HG03439 (cell line): ENCODE measurements around the gene SLC19A1.

Experiments used
- ATAC-seq: cut with Tn5 transposase; IDR thresholded peaks from one replicate; pipeline ENCODE4 v1.9.1; 2021; ENCODE audit warnings: mild to moderate bottlenecking, moderate library complexity; ENCODE audit not compliant: unreplicated experiment

The SLC19A1 gene

DNA sequence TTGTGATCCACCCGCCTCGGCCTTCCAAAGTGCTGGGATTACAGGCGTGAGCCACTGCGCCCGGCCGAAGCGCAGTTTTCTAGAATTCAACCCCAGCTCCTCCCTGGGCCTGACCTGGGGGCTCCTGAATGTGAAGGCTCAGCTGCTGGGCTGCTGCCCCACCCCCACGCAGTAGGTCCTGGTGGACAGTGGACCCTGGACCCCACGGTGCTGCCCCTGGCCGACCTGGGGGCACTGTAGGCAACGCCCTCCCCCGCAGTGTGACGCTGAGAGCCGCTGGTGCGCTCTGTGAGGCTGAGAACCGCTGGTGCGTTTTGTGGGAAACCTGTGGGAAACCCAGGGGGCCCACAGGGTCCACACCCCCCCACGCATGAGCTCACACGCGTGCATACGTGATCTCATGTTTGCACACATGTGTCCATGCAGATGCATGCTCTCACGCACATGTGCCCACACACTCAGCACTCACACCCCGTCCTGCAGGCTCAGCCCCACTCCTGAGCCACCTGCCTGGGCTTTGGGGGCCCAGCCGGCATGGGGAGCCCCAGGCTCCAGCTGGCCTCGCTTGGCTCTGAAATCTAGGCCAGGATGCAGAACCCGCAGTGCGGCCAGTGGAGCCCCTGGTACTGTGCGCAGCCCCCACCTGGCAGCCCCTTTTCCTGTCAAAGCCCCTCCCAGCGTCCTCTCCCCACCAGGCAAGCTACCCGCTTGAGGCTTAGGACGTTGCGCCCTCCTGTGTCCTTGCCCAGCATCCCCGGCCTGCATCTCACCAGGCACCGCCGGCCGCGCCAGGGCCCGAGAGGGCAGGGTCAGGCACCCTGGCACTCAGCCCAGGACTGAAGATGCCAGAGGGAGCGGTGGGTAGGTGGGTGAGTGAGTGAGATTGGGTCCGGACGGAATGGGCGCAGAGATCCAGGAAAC, 69.5 kb downstream of the SLC19A1 start:
- no peak for ATAC-seq

DNA sequence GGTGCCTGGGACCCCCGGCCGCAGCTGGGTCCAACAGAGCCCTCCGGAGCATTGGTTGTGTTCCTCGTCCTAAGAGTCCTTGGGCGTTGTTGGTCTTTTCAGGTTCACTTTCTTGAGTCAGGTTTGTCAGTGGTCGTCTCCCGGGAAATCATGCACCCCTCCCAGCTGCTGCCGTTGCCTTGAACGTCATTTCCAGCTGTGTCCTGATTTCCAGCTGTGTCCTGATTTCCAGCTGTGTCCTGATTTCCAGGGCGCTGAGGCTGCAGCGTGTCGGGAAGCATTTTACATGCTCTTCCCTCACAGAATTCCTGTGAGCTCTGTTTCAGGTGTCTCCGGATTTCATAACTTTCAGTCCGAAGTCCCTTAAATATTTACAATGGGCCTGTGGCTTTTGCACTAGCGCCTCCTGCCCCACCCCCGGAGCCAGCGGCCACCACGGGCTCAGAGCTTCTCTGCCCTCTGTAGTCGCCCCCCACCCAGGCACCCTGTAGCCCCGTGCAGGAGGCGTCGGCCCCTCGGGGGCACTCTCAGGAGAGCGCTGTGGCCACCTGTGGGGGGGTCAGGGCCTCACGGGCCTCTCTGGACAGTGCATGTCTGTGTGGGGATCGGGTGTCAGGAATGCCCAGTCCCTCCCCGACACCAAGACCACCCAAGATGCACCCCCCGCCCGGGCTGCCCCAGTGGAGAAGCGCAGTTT, 70.6 kb downstream of the SLC19A1 start:
- no peak for ATAC-seq

DNA sequence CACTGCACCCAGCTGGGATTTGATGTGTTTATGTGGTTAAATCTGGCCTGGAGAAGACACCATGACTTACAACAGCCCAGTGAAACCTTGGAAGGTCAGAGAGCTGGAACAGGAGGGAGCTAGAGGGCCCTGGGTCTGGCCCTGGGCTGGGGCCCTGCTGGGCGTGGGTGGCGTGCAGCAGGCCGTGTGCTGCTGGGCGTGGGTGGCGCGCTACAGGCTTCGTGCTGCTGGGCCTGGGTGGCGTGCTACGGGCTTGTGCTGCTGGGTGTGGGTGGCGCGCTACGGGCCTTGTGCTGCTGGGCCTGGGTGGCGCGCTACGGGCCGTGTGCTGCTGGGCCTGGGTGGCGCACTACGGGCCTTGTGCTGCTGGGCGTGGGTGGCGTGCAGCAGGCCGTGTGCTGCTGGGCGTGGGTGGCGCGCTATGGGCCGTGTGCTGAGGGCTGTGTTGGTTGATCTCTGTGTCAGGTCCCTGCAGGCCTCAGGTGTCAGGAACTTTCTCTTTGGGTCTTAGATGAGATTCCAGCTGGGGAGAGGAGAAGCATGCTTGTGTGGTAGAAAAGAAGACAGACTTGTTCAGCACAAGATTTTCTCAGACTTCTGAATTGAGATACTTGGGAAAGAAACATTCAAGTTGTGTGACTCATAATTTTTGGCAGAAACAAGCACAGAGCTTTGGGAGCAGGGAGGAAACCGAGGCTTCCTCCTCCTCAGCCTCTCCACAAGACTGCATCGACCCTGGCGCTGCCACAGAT, 71.3 kb downstream of the SLC19A1 start:
- ATAC-seq: no peak

DNA sequence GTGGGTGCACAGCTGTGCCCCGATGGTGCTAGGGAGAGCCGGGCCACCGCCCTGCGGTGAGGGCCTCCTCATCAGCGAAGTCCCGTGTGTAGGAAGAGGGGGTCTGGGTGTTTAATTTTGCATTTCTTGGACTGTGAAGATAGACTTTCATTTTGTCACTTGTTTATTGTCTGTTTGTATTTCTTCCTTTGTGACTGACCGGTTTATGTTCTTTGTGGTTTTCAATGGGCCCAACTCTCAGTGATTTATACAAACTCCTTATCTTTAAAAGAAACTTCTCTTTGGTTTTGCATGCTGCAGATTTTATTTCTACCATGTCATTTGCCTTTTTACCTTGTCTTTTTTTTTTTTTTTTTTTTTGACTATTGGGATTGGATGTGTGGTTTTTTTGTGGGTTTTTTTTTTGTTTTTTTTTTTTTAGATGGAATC, 72.1 kb downstream of the SLC19A1 start:
- no peak for ATAC-seq

DNA sequence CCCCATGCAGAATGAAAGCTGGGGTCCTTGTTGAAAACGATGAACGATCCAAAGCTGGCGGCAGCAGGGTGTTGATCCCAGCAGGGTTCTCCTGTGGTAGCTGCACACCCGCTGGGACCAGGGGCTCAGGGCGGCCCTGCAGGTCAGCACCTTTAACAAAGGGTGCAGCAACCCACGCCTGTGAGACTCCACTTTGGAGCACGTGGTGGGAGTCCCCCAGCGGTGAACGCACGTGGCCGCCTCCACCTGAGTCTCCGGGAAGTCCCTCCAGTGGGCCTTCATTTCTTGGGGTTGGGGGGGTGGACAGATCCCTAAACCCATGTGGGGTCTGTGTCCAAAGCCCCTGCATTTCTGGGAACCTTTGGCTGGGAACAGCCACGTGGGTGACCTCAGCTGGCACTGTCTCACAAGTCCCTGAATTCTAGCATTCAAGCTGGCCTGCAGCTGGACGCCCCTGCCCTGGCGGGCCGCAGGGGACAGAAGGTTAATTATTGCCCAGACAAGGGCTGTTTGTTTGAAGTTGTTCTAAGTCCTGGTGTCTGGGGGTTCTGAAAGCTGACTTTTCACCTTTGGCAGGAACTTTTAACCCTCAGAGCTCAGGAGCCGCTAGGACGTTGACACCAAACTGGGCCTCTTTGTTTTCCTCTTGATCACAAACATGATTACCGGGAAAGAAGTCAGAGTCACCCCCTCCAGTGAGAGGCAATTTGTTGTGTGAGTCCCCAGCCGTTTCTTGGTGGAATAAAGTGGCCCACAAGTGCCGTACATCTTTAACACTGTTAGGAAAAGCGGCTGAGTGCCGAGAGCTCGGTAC, 72.8 kb downstream of the SLC19A1 start:
- no peak for ATAC-seq

DNA sequence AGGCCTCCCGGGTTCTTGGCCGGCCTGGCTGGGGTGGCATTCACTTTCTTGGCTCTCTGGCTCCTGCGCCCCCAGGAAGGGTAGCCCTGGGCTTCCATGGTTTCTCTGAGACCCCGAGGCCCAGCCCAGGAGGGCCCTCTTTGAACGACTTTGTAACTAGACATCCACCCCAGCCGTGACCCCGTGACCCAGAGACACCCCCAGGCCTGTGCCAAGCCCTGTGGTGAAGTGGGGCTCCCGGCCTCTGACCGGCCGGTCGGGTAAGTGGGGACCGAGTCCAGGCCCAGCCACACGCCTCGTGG, 73.3 kb downstream of the SLC19A1 start:
- ATAC-seq: no peak

DNA sequence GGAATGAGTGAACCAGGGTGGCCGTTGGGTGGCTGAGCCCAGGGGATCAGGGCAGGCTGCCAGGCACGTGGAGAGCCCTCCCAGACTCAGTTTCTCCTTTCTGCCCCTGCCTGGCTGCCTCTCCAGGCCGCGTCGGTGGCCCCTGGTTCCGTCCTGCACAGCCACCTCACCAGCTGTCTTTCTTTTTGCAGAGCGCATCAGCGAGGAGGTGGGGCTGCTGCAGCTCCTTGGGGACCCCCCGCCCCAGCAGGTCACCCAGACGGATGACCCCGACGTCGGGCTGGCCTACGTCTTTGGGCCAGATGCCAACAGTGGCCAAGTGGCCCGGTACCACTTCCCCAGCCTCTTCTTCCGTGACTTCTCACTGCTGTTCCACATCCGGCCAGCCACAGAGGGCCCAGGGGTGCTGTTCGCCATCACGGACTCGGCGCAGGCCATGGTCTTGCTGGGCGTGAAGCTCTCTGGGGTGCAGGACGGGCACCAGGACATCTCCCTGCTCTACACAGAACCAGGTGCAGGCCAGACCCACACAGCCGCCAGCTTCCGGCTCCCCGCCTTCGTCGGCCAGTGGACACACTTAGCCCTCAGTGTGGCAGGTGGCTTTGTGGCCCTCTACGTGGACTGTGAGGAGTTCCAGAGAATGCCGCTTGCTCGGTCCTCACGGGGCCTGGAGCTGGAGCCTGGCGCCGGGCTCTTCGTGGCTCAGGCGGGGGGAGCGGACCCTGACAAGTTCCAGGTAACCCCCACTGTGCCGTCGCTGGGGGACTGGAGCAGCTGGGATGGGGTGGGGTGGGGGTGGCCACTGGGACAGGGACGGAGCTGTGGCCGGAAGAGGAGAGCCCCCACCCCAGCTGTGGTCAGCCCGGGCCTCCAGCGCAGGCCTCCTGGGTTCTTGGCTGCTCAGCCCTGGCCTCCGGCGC, 73.9 kb downstream of the SLC19A1 start:
- no peak for ATAC-seq

DNA sequence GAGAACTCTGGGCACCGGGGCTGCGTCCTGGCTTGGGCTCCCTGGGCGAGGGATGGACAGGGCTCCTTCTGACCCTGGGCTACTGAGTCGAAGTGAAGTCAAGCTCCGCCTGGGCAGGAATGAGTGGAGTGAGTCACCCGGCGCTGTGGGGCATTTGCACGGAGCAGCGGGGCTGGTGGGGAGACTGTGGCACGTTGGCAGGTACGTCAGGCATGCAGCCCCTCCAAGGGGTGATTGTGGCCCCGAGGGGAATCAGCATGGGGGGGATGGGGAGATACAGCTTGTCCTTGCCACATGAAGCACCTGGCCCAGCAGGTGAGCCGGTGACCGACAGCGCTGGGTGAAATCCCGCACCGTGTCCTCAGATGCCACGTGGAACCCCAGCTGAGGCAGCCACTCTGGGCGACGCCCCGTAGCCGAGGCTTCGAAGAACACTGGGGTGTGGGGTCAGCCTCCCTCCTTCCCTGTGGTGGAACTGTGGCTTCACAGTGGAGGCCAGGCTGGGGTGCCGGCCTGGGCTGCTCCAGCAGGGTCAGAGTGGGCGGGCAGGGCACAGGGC, 74.9 kb downstream of the SLC19A1 start:
- ATAC-seq: no peak

DNA sequence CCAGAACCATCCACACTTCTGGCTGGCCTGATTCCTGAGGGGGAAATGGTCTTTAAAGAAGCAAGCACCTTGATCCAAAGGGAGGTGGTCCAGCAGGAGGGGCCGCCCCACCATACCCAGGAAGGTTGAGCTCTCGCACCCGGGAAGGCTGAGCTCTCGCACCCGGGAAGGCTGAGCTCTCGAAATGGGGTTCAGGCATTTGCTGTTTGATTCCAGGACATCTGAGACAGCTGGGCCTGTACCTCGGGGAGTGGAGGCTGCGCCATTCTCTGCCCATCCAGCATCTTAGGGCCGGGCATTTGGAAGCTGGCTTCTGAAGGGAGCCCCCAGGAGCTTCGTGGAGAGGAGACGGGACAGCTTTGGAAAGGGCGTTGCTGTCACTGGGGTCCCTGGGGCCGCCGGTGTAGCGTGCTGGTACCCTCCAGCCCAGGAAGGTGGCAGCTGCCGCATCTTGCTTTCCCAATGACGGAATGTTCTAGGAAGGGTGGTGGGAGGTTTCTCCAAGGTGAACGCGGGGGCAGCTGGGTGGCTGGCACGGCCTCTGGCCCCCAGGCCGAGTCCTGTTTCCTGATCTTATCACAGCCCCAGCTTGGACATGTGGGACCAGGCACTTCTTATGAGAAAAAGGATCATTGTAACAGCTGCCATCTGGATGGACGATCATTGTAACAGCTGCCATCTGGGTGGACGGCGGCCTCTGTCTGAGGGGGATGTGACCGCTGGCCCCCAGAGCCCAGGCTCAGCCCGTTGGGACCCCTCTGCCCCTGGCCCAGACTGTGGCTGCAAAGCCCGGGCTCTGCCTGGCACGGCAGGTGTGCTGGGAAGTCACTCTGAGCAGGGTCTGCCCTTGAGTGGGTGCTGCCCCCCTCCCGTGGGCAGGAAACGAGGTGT, 75.7 kb downstream of the SLC19A1 start:
- ATAC-seq: no peak

DNA sequence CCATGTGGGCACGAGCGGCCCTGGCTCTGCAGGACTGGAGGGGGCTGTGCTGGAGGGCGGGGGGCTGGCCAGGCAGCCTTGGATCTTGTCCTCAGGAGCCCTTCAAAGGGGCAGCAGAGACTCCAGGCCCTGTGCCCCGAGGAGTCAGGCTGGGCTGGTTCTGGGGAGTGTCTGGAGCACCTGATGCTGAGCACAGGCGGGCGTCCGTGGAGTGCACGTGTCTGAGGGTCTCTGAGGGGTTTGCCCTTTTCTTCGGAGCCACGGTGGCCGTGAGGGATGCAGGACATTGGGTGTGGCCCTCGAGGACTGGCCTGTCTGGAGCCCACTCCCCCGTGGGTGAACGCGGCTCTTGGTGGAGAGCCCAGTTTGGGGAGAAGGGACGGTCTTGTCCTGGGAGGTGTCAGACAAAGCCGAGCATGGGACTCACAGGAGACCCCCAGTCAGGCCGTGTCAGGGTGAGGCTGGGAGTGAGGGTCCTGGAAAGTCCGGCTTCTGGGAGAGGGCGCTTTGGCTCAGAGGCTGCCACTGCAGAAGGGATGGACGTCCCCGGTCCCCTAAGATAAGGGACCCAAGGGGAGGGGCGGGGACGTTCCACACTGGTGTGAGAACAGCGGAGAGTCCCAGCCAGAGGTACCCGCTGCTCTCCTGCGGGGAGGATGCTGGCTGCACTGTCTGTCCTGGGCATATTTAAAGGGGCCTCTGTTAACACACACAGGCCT, 76.5 kb downstream of the SLC19A1 start:
- ATAC-seq: no peak

DNA sequence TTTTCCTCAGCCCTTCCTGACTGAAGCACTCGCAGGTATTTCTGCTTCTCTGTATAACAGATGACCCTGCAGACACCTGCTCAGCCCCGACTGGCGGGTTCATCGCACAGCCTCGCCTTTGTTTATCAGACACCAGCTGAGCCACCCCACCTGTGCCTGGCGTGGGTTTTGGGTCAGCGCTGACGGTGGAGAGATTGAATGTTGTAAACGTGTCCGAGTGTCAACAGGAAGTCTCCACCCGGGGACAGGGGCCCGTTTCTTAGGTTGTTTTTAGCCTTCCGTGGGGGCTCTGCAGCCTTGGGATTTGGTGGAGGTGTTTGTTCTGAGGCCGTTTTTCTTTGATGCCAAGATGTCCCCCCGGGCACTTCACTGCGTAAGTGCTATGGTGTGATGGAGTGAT, 77.1 kb downstream of the SLC19A1 start:
- ATAC-seq: no peak

DNA sequence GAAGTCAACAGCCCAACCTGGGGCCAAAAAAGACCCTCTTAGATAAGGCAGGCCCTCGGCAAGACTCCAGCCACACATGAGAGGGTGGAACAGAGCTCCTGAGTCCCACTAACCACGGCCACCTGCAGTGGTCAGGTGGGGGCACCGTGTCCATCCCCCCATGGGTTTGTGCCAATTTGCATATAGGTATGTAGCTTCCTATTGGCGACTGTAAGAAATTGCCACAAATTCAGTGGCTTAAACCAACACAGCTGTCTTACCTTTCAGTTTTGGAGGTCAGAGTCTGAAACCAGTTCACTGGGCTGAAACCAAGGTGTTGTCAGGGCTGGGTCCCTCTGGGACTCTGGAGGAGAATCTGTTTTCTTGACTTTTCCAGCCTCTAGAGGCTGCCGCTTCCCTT, 77.9 kb downstream of the SLC19A1 start:
- no peak for ATAC-seq

DNA sequence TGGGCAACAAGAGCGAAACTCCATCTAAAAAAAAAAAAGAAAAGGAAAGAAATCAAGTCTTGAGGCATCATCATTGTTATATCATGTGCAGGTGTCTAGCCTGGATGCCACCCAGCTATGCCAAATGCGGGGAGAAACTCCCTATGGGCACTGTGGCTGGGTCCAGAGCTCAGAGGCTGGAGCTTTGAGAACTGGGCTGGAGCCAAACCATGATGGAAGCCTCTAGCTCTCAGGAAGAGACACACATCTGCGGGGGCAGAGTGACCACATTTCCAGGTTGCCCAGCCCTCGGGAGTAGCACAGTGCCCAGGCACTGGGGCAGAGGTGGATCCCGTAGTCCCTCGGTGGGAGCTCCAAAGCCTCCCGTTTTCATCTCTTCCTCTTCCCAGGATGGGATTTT, 78.4 kb downstream of the SLC19A1 start:
- ATAC-seq: no peak

DNA sequence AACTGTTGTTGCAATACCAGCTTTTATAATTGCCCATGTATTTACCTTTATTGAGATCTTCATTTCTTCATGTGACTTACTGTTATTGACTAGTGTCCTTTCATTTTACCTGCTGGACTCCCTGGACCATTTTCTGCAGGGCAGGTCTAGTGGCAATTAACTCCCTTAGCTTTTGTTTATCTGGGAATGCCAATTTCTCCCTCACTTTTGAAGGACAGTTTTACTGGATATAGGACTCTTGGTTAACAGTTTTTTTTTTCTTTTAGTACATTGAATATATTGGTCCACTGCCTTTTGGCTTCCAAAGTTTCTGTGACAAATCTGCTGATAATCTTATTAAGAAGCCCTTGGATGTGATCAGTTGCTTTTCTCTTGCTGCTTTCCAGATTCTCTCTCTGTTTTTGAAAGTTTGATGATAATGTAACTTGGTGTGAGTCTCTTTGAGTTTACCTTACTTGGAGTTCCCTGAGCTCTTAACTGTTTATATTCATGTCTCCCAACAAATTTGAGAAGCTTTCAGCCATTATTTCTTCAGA, 80.4 kb downstream of the SLC19A1 start:
- no peak for ATAC-seq

DNA sequence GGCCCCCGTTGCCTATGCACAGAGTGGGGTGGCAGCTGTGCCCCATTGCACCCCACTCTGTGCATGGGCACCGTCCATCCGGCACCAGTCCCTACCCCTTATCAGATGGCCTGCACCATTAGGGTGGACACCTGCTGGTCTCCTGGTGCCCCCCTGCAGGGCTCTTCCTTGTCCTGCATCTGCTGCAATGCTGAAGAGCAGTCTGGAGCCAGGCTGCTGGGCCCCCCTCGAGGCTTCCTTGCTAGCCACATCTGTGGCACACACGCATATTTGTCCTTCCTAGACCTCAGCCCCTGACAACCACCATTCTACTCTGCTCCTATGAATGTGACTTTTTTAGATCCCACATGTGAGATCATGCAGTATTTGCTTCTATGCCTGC, 80.9 kb downstream of the SLC19A1 start:
- no peak for ATAC-seq

DNA sequence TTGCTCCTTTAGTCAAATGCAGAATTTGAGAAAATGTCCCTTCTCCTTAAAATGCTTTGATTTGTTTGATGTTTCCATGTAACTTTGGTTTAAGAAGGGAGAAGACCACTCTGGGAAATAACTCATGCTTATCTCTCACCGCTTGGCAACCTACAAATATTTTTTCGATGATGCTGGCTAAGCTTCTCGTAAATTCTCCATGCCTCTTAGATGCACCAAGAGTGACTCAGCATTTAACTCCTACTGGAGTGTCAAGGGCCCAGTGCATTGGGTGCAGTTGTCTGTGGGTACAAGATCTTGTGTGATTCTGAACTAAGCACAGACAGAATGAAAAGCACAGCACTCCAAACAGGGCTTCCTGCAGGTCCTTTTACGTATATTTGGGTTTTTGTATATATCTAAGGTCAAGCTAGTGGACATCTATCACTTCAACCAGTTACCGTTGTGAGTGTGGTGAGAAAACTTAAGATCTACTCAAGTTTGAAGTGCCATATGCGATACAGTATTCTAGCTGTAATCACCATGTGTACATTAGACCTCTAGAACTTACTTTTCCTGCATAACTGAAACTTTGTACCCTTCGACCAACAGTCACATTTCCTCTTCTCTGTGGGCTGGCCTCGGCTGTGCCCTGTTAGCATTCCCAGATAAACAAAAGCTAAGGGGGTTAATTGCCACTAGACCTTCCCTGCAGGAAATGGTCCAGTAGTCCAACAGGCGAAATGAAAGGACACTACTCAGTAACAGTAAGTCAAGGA, 81.5 kb downstream of the SLC19A1 start:
- ATAC-seq: no peak

DNA sequence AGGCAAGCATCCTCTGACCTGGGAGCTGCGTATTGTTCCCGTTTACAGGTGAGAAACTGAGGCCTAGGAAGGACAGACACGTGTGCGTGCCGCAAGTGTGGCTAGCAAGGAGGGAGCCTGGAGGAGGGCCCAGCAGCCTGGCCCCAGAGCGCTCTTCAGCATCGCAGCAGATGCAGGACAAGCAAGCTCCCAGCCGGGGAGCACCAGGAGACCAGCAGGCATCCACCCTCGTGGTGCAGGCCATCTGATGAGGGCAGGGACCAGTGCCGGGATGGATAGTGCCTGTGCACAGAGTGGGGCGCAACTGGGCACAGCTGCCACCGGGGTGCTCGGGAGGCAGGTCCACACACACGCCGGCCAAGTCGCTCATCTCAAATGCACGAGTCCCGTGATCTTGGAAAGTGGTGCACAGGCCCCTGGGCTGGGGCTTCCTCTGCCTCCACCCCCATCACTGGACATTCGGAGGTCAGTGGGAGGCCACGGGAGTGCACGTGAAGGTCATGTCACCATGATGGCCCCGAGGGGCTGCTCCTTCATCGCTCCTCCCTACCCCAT, 82.2 kb downstream of the SLC19A1 start:
- ATAC-seq: no peak
